A549 (cell line): Measurements from ENCODE around the gene PIGN.

Source experiments
- CHD2 ChIP-seq: fragments of 150-350 bp; IDR thresholded peaks from 2 replicates; pipeline ENCODE4 v1.6.1; 2014; ENCODE audit warnings: low read length; ENCODE audit not compliant: partially characterized antibody
- CTCF ChIP-seq: fragments of >200 bp; sonication (Bioruptor Twin); formaldehyde crosslinking; IDR thresholded peaks from 3 replicates; pipeline ENCODE4 v1.5.1; 2016
- EP300 ChIP-seq, 2 experiments: fragments of >200 bp; sonication (Bioruptor Twin); formaldehyde crosslinking; IDR thresholded peaks; 2 replicates in 1 of 2; 3 replicates in 1 of 2; pipeline ENCODE4 v1.6.1; 2016 to 2017
- ESRRA ChIP-seq: fragments of 150-350 bp; IDR thresholded peaks from 2 replicates; pipeline ENCODE4 v1.6.1; 2014; ENCODE audit warnings: mild to moderate bottlenecking, low read length, borderline replicate concordance
- HOXA7 ChIP-seq: fragments of 250-450 bp; sonication (Bioruptor Pico); IDR thresholded peaks from 2 replicates; pipeline ENCODE4 v1.5.0; 2020; ENCODE audit warnings: mild to moderate bottlenecking, moderate library complexity
- JUNB ChIP-seq: fragments of >200 bp; sonication (Bioruptor Twin); formaldehyde crosslinking; IDR thresholded peaks from 2 replicates; pipeline ENCODE4 v1.6.1; 2016
- MAFK ChIP-seq: fragments of 450-650 bp; IDR thresholded peaks from 2 replicates; pipeline ENCODE4 v1.6.1; 2014; ENCODE audit not compliant: partially characterized antibody
- MAX ChIP-seq: IDR thresholded peaks from 2 replicates; pipeline ENCODE4 v1.6.1; 2012
- POLR2A ChIP-seq: IDR thresholded peaks from 2 replicates; pipeline ENCODE4 v1.6.1; 2012; ENCODE audit warnings: mild to moderate bottlenecking, low read length
- SMC3 ChIP-seq: fragments of >200 bp; sonication (Bioruptor Twin); formaldehyde crosslinking; IDR thresholded peaks from 3 replicates; pipeline ENCODE4 v1.6.1; 2018; ENCODE audit warnings: inconsistent platforms
- USF2 ChIP-seq: fragments of 450-650 bp; IDR thresholded peaks from 2 replicates; pipeline ENCODE4 v1.6.1; 2014; ENCODE audit warnings: antibody characterized with exemption

- TF ChIP-seq CTCF: no peak
- TF ChIP-seq POLR2A: no peak
- TF ChIP-seq MAX: no peak
- no peak for TF ChIP-seq SMC3
- TF ChIP-seq USF2: no peak
- no peak for TF ChIP-seq EP300 (IDR thresholded peaks at IDR 0.05)
- no peak for TF ChIP-seq ESRRA
- no peak for TF ChIP-seq JUNB
- TF ChIP-seq HOXA7 (CRISPR knock-in tag): no peak
- TF ChIP-seq MAFK: no peak
- no peak for TF ChIP-seq CHD2
These were observed 188.5 kb downstream of the PIGN start for GRCh38 chr18:61998335-61998734.
